Measurements from ENCODE around the gene NAALADL2. TPM values are rescaled to one million over a fixed set of nuclear protein-coding genes. Genes with fewer than 3 reads are reported as not detected.

Gene NAALADL2
- total RNA-seq, 1 donor: 1.3 TPM

DNA sequence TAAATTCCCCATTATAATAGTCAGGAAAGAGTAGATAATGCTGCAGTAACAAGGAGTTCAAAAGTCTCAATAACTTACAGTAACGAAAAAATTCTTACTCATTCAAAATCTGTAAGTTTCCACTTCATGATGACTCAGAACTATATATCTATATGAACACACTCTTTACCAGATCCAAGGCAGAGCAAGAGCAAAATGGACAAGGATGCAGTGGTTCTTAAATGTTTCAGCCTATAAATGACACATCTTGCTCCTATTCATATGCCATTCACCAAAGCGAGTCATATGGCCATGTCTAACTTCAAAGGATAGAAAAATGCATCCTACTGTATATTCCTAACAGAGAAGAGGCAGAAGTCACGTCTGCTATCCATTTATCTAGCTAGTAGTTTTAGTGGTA is 787.7 kb downstream of the NAALADL2 start:
- no peak overlapping the region for H3K4me3 ChIP-seq (ENCODE audit: low read length)
- H3K27me3 ChIP-seq (ENCODE audit: insufficient read depth, low read length): no peaks in the 10 kb centered on the region
- H3K4me1 ChIP-seq (ENCODE audit: insufficient read depth, low read length): no peaks in the 10 kb centered on the region
- H3K9me3 ChIP-seq (ENCODE audit: low read depth, low read length): peaks cover 6% of the 10 kb centered on the region

DNA sequence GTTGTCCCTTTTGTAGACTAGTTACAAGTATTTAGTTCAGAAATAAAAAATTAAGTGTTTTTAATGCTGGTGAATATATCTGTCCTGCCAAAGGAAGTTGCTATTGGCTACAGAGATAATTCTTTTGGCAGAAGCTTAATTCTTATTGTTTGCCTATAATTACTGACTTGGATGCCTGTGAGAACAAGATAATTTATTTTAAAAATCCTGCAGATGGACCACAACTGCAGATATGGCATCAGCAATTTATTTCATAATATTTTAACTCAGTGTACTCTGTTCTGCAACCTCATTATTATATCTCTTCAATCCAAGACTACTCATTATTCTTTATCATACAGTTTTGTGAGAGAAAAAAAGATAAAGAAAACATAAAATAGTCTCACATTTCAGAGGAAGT is 789.8 kb downstream of the NAALADL2 start:
- Histone ChIP-seq H3K27me3 (ENCODE audit: insufficient read depth, low read length) (no peaks in the 10 kb centered on the region), H3K4me3 (ENCODE audit: low read length) (no peak overlapping the region), H3K9me3 (ENCODE audit: low read depth, low read length) (peaks cover 6% of the 10 kb centered on the region), H3K4me1 (ENCODE audit: insufficient read depth, low read length) (no peaks in the 10 kb centered on the region)

DNA sequence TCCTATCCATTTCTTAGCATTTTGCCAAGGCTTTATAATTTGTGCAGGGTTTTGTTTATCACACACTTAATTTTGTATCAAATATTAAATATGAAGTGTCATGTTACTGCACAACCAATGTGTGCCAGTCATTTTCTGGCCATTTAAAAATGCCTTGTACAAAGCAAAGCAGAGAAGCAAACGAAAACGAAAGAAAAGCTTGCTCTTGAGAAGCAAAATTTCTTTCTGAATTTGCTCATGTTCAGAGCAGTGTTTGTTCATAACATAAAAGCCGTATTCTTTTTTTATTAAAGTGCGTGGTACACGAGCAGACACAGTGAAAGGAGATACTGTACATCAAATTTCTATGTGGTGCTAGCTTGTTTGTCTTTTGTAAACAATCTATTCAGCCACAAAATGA is 792.6 kb downstream of the NAALADL2 start:
- no peak overlapping the region for H3K4me3 ChIP-seq (ENCODE audit: low read length)

DNA sequence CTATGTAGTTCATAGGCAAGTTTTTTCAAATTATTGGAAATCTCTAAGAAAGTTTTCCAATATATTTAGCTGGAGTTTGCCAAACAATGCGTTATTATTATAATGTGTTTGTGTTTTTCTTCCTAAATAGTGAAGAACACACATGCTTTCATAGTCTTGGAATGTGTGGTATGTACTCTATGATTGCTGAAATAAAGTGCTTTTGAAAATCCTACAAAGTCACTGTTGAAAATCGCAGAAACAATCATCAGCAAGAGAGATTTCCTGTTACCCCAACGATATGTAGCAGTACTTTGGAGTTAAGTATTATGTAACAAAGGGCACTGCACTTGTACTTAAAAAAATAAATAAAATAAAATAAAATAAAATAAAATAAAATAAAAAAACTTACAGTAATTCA is 796.2 kb downstream of the NAALADL2 start:
- no peaks in the 10 kb centered on the region for H3K27me3 ChIP-seq (ENCODE audit: insufficient read depth, low read length)
- no peak overlapping the region for H3K4me3 ChIP-seq (ENCODE audit: low read length)
- no peaks in the 10 kb centered on the region for H3K4me1 ChIP-seq (ENCODE audit: insufficient read depth, low read length)
- H3K9me3 ChIP-seq (ENCODE audit: low read depth, low read length): peaks cover 8% of the 10 kb centered on the region

More for the DNA sequence above, 792.6 kb downstream of the NAALADL2 start:
- H3K4me1 ChIP-seq (ENCODE audit: insufficient read depth, low read length): no peaks in the 10 kb centered on the region
- no peaks in the 10 kb centered on the region for H3K27me3 ChIP-seq (ENCODE audit: insufficient read depth, low read length)
- peaks cover 13% of the 10 kb centered on the region for H3K9me3 ChIP-seq (ENCODE audit: low read depth, low read length)

DNA sequence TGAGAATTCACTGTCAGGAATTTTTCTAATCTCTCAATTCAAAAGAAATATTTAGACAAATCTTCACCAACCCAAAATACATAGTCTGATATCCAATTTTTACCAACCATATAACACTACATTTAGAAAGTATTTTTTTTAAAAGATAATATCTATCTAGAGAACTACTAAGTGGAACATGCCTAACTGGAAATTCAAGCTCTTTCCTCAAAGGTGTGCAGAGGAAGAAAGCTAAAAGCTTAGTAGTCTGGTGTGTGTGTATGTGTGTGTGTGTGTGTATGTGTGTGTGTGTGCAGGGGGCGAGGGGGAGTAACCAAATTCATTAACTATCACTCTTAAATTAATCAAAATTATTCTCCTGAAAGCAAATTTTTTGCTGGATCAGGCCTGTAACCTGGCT is 797.3 kb downstream of the NAALADL2 start:
- Histone ChIP-seq H3K4me1 (ENCODE audit: insufficient read depth, low read length) (no peaks in the 10 kb centered on the region), H3K9me3 (ENCODE audit: low read depth, low read length) (peaks cover 8% of the 10 kb centered on the region), H3K4me3 (ENCODE audit: low read length) (no peak overlapping the region), H3K27me3 (ENCODE audit: insufficient read depth, low read length) (no peaks in the 10 kb centered on the region)

DNA sequence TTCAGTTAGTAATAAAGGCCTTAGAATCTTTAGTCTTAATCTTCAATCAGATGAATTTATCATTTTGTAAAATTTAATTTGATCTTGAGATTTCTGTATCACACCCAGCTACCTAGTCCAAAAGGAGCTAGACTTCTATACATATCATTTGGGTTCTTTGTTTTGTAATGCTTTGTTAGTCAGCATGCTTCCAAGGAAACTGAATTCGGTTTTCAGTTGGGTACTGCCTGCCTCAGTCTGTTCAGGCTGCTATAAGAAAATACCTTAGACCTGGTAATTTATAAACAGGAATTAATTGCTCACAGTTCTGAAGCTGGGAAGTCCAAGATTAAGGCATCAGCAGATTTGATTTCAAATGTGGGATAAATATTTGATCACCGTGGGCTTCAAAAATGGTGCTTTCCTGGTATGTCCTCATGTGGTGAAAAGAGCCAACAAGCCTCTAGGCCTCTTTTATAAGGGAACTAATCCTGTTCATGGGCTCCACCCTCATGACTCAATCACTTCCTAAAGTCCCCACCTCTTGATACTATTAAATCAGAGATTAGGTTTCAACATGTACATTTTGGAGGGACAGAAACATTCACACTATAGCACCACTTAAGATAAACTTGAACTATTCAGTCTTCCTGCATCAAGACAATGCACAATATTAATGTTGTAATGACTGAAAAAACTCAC is 800.7 kb downstream of the NAALADL2 start:
- Histone ChIP-seq H3K4me1 (ENCODE audit: insufficient read depth, low read length) (no peaks in the 10 kb centered on the region), H3K27me3 (ENCODE audit: insufficient read depth, low read length) (no peaks in the 10 kb centered on the region), H3K9me3 (ENCODE audit: low read depth, low read length) (no peaks in the 10 kb centered on the region), H3K4me3 (ENCODE audit: low read length) (no peak overlapping the region)

DNA sequence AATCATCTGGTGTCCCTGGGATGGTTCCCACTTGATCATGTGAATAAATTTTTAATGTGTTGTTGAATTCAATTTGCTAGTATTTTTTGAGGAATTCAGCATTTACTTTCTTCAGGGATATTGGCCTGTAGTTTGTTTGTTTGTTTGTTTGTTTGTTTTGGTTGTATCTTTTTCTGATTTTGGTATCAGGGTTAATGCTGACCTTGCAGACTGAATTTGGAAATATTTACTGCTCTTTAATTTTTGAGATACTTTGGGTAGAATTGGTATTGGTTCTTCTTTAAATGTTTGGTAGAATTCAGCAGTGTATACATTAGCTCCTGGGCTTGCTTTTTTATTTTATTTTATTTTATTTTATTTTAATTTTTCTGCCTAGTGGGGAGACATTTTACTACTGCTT is 803.7 kb downstream of the NAALADL2 start:
- no peaks in the 10 kb centered on the region for H3K9me3 ChIP-seq (ENCODE audit: low read depth, low read length)
- H3K4me1 ChIP-seq (ENCODE audit: insufficient read depth, low read length): no peaks in the 10 kb centered on the region
- no peak overlapping the region for H3K4me3 ChIP-seq (ENCODE audit: low read length)
- no peaks in the 10 kb centered on the region for H3K27me3 ChIP-seq (ENCODE audit: insufficient read depth, low read length)

DNA sequence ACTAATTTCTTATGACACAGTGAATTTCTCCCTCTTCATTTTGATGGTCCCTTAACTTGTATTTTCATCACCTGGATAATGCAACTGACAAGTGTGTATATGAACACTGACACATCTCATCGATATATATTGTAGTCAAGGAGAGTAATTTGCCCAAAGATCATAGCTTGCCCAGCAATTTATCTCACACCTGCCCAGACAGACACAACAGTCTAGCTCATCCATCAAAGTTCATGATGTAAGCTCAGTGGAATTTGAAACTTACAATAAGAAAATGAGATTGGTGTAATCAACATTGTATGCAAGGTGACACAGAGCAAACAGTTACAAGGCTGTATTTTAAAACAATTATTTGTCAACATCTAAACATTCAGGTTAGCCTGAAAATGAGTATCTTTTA is 805.8 kb downstream of the NAALADL2 start:
- no peak overlapping the region for H3K4me3 ChIP-seq (ENCODE audit: low read length)
- no peaks in the 10 kb centered on the region for H3K4me1 ChIP-seq (ENCODE audit: insufficient read depth, low read length)
- no peaks in the 10 kb centered on the region for H3K9me3 ChIP-seq (ENCODE audit: low read depth, low read length)
- no peaks in the 10 kb centered on the region for H3K27me3 ChIP-seq (ENCODE audit: insufficient read depth, low read length)

DNA sequence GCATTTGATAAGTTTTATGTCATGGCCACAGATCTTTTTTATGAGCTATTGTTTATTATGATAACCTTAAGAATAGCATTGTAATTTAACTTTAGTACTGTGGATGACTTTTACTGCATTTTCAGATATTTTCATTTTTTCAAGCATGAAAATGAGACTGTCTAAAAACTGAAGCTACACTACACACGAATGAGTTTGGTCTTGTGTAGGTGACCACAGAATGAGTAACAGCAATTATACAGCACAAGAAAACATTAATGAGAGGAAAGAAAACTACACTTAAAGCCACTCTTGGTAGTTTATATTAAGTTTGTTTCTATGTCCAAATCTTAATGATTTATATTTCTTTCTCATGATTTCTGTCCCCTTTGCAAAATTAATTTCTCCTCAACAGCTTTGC is 809.2 kb downstream of the NAALADL2 start:
- Histone ChIP-seq H3K4me3 (ENCODE audit: low read length) (no peak overlapping the region), H3K4me1 (ENCODE audit: insufficient read depth, low read length) (no peaks in the 10 kb centered on the region), H3K9me3 (ENCODE audit: low read depth, low read length) (no peaks in the 10 kb centered on the region), H3K27me3 (ENCODE audit: insufficient read depth, low read length) (no peaks in the 10 kb centered on the region)

DNA sequence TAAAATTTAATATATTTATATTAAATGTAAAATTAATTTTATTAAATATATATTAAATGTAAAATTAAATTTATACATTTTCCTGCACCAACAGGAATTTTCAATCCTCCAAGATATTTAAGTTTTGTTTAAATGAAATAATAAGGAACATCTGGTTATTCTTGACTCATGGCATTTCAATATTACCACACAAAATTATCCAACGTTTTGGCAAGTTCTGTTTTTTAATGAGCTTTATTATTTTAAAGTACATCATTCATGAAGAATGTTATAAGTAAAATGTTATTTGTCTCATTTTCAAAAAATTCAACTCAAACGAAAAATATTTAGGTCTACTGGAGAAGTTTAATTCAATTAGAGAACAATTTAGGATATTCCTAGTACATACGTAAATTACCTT is 811.4 kb downstream of the NAALADL2 start:
- H3K9me3 ChIP-seq (ENCODE audit: low read depth, low read length): no peaks in the 10 kb centered on the region
- H3K4me1 ChIP-seq (ENCODE audit: insufficient read depth, low read length): no peaks in the 10 kb centered on the region
- H3K4me3 ChIP-seq (ENCODE audit: low read length): no peak overlapping the region
- no peaks in the 10 kb centered on the region for H3K27me3 ChIP-seq (ENCODE audit: insufficient read depth, low read length)

DNA sequence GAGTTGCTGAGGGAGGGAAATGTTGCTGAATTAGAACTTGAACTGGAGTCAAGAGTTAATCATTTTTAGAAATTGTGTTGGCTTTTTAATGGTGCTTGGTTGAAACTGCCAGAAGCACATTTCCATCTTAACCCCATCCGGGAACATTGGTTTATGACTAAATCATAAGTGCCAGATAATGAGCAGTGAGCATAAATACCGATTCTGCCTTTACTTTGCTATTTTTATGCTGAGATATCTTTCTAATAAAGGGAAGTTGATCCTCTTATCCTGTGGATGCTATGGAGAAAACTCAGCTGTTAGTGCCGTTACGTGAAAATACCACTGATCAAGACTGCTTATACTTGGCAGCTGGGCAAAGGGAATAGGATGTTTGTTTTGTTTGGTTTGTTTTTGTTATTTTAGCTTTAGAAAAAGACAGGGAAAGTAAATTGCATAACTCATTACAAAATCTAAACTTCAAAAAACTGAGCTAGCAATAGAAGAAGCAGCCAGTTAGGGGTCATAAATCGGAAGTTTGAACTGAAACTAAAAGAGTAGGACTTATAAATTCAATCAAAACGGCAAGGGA is 813.1 kb downstream of the NAALADL2 start:
- H3K4me1 ChIP-seq (ENCODE audit: insufficient read depth, low read length): no peaks in the 10 kb centered on the region
- no peak overlapping the region for H3K4me3 ChIP-seq (ENCODE audit: low read length)
- H3K9me3 ChIP-seq (ENCODE audit: low read depth, low read length): peaks cover 10% of the 10 kb centered on the region
- no peaks in the 10 kb centered on the region for H3K27me3 ChIP-seq (ENCODE audit: insufficient read depth, low read length)

DNA sequence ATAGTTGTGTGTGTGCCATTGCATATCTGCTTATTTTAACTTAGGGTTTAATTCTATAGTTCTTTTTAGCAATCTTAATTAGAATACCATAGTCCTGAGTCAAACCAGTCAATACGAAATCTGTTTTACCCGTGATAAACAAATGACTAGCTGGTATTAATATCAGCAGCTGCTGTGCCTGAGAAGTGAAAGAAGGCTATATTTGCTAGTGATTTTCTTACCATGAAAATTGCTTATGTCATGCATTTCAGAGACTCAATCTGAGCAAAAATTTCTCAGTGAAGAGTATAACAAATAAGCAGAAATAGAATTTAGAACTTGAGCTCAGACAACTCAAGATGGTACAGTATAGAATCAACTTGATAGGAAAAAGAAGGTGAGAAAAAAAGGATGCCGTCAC is 820.4 kb downstream of the NAALADL2 start:
- no peaks in the 10 kb centered on the region for H3K4me1 ChIP-seq (ENCODE audit: insufficient read depth, low read length)
- H3K4me3 ChIP-seq (ENCODE audit: low read length): no peak overlapping the region
- H3K27me3 ChIP-seq (ENCODE audit: insufficient read depth, low read length): no peaks in the 10 kb centered on the region
- peaks cover 10% of the 10 kb centered on the region for H3K9me3 ChIP-seq (ENCODE audit: low read depth, low read length)

DNA sequence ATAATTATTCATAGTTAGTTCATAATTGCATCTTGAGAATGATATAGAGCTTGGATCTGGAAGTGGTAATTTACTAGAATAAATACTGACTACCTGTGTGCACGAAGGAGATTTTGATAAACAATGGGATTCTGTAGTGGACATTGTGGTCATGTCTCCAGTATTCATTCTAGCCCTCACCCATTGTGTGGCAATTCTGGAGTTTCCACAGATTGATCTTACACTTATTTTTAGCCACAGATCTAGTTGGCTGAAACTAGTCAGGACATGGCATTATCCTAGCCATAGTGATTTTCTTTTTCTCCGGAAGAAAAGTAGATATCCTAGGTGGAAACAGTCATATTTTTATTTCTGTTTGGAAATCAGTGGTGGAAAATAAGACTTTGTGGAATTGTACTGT is 833.1 kb downstream of the NAALADL2 start:
- no peaks in the 10 kb centered on the region for H3K4me1 ChIP-seq (ENCODE audit: insufficient read depth, low read length)
- H3K27me3 ChIP-seq (ENCODE audit: insufficient read depth, low read length): no peaks in the 10 kb centered on the region
- no peak overlapping the region for H3K4me3 ChIP-seq (ENCODE audit: low read length)
- H3K9me3 ChIP-seq (ENCODE audit: low read depth, low read length): no peaks in the 10 kb centered on the region

DNA sequence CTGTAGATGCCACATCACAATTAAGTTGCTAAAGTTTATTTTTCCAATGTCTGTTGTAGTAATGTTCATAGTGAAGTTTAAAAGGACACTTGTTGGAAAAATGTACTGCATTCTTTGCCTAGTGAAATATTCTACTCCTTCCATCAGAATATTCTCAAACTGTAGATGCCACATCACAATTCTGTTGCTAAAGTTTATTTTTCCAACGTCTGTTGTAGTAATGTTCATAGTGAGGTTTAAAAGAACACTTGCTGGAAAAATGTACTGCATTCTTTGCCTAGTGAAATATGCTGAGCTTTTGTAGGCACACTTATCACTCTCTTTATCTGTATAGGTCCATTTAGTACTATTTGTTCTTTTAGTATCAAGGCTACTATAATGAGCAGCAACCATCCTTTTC is 836.1 kb downstream of the NAALADL2 start:
- no peaks in the 10 kb centered on the region for H3K9me3 ChIP-seq (ENCODE audit: low read depth, low read length)
- H3K4me3 ChIP-seq (ENCODE audit: low read length): no peak overlapping the region
- no peaks in the 10 kb centered on the region for H3K4me1 ChIP-seq (ENCODE audit: insufficient read depth, low read length)
- no peaks in the 10 kb centered on the region for H3K27me3 ChIP-seq (ENCODE audit: insufficient read depth, low read length)

DNA sequence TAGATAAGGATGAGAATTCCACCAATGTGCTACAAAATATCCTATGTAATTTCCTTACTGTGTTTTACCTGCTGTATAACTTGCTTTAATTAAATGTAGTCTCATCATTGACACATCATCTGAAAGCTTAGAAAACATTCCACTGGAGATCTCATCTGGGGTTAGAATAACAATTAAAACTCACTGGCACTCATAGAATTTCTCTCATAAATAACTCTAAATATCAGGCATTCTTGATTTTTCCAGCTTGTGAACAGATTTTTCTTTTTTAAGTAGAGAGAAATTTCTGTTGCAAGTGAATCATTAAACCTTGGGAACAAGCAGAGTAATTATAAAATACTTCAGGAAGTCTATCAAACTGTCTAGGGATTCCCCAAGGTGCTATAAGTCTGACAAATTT is 843.8 kb downstream of the NAALADL2 start:
- H3K4me3 ChIP-seq (ENCODE audit: low read length): no peak overlapping the region
- no peaks in the 10 kb centered on the region for H3K4me1 ChIP-seq (ENCODE audit: insufficient read depth, low read length)
- no peaks in the 10 kb centered on the region for H3K9me3 ChIP-seq (ENCODE audit: low read depth, low read length)
- no peaks in the 10 kb centered on the region for H3K27me3 ChIP-seq (ENCODE audit: insufficient read depth, low read length)

DNA sequence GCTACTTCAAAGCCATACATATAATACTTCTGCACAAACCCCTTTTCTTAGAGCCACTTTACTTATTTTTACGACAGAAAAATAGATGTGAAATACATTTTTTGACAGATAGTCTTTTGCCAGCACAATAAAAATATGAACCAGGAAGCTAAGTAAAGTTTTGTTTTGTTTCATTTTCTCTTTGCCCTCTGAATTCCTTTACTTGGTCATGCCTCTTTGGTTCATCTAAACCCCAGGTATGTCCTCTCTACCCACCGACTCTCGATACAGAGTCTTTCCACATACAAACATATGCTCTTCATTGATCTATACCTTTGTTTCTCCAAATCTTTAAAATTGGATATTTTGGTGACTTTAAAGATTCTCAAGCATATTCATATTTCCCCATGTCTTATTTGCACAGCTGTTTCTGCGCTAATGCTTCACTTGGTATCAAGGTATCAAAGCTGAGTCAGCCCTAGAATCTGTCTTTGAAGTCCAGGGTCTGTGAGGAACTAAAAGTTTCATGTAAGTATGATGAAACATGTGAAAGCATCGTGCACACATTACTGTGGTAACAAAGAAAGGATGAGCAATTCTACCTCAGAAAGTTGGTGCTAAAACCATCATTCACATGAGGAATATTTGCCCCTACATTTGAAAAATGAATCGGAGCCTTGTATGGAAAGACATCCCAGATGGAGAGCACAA is 845.4 kb downstream of the NAALADL2 start:
- H3K27me3 ChIP-seq (ENCODE audit: insufficient read depth, low read length): no peaks in the 10 kb centered on the region
- H3K4me3 ChIP-seq (ENCODE audit: low read length): no peak overlapping the region
- no peaks in the 10 kb centered on the region for H3K9me3 ChIP-seq (ENCODE audit: low read depth, low read length)
- no peaks in the 10 kb centered on the region for H3K4me1 ChIP-seq (ENCODE audit: insufficient read depth, low read length)

Measured in mononuclear cell (primary cell).